22Rv1 (cell line): ENCODE measurements around the gene HOXA3.

Experiments used
- H3K27ac ChIP-seq: fragments of 450-650 bp; 2 replicates; pipeline ENCODE4 v1.5.1; 2017
- CTCF ChIP-seq: fragments of 450-650 bp; IDR thresholded peaks from 2 replicates; pipeline ENCODE4 v1.5.1; 2017; ENCODE audit warnings: mild to moderate bottlenecking
- ZFX ChIP-seq: fragments of 450-650 bp; IDR thresholded peaks from 2 replicates; pipeline ENCODE4 v1.6.1; 2017; ENCODE audit warnings: antibody characterized with exemption, borderline replicate concordance

The HOXA3 gene

GRCh38 chr7:27126596-27127327, 25.6 kb downstream of the HOXA3 start:
- TF ChIP-seq CTCF, result no peak
- TF ChIP-seq ZFX, result no peak
- no peak overlapping the region for H3K27ac ChIP-seq

GRCh38 chr7:27125986-27126394, 26.4 kb downstream of the HOXA3 start:
- no peak overlapping the region for H3K27ac ChIP-seq
- no peak for TF ChIP-seq ZFX
- no peak for TF ChIP-seq CTCF

GRCh38 chr7:27124902-27125689, 27.3 kb downstream of the HOXA3 start:
- no peak for TF ChIP-seq CTCF
- no peak for TF ChIP-seq ZFX
- no peak overlapping the region for H3K27ac ChIP-seq

GRCh38 chr7:27124096-27124901, 28.1 kb downstream of the HOXA3 start:
- TF ChIP-seq CTCF (no peak), ZFX (no peak)
- H3K27ac ChIP-seq, result no peak overlapping the region

GRCh38 chr7:27123477-27124053, 28.8 kb downstream of the HOXA3 start:
- TF ChIP-seq ZFX (no peak), CTCF (no peak)
- H3K27ac ChIP-seq, result no peak overlapping the region

- H3K27ac ChIP-seq, result peak overlapping the region; percentile 71
- TF ChIP-seq CTCF (no peak), ZFX (no peak)
Observed at GRCh38 chr7:27123007-27123476, 29.3 kb downstream of the HOXA3 start.
